ENCODE data around the gene HNF1A. TPM values are rescaled to one million over a fixed set of nuclear protein-coding genes. Genes with fewer than 3 reads are reported as not detected.
"Not testable (repeated sequence)": the region's sequence is repeated elsewhere in the genome, so short reads cannot be mapped to it uniquely, and the experiment has no call there.

Gene HNF1A
- not detected for total RNA-seq

- ChIA-PET POLR2A (no interaction called here), CTCF (no interaction called here)
These were observed at the start of gene HNF1A for GRCh38 chr12:120978296-120979219. Gene HNF1A (plus strand): TSS chr12:120978543. CDS start chr12:120978769, 226 bp downstream.

- ChIA-PET POLR2A (no interaction called here), CTCF (no interaction called here)
These were observed 49.3 kb upstream of the HNF1A start for GRCh38 chr12:120928864-120929652.

GRCh38 chr12:120930032-120930431, 48.3 kb upstream of the HNF1A start:
- ChIA-PET CTCF (no interaction called here), POLR2A (no interaction called here)

- ChIA-PET POLR2A (no interaction called here), CTCF (no interaction called here)
These were observed 46.3 kb upstream of the HNF1A start for GRCh38 chr12:120932058-120932457.

- ChIA-PET POLR2A (no interaction called here), CTCF (interaction anchor here (0.7 kb wide), 1 partner anchor 123 kb away, joined by 3 read pairs; no protein-coding TSS in a partner anchor)
These were observed 45.3 kb upstream of the HNF1A start for GRCh38 chr12:120932956-120933526.

GRCh38 chr12:120933786-120934185, 44.6 kb upstream of the HNF1A start:
- CTCF ChIA-PET: no interaction called here
- POLR2A ChIA-PET: no interaction called here

GRCh38 chr12:120936197-120936596, 42.1 kb upstream of the HNF1A start:
- CTCF ChIA-PET: interaction anchor here (0.6 to 0.7 kb wide), 3 partner anchors 48 to 1715 kb away, joined by 3 to 4 read pairs (median 3); no protein-coding TSS in a partner anchor
- POLR2A ChIA-PET: no interaction called here

- ChIA-PET CTCF (interaction anchor here (0.8 to 2.3 kb wide), 2 partner anchors 33 to 34 kb away, joined by 3 to 10 read pairs; partner anchors contain the start of gene SPPL3), POLR2A (no interaction called here)
These were observed 39.8 kb upstream of the HNF1A start for GRCh38 chr12:120938496-120938895.

- ChIA-PET CTCF (interaction anchor here (0.8 to 2.3 kb wide), 2 partner anchors 32 to 66 kb away, joined by 3 to 10 read pairs; no protein-coding TSS in a partner anchor), POLR2A (no interaction called here)
These were observed 38.8 kb upstream of the HNF1A start for GRCh38 chr12:120939523-120939922.

GRCh38 chr12:120940006-120940405, 38.3 kb upstream of the HNF1A start:
- ChIA-PET CTCF (interaction anchor here (0.7 to 2.3 kb wide), 2 partner anchors 13 to 32 kb away, joined by 3 to 10 read pairs; no protein-coding TSS in a partner anchor), POLR2A (no interaction called here)

- ChIA-PET CTCF (interaction anchor here (0.7 kb wide), 1 partner anchor 13 kb away, joined by 3 read pairs; no protein-coding TSS in a partner anchor), POLR2A (no interaction called here)
These were observed 37.5 kb upstream of the HNF1A start for GRCh38 chr12:120940799-120941198.

- CTCF ChIA-PET: interaction anchor here (1.0 kb wide), 1 partner anchor 295 kb away, joined by 3 read pairs; no protein-coding TSS in a partner anchor
These were observed 36.9 kb upstream of the HNF1A start for GRCh38 chr12:120941412-120941811.

GRCh38 chr12:120941846-120942405, 36.4 kb upstream of the HNF1A start:
- ChIA-PET POLR2A (no interaction called here), CTCF (interaction anchor here (1.0 kb wide), 1 partner anchor 295 kb away, joined by 3 read pairs; no protein-coding TSS in a partner anchor)

More at GRCh38 chr12:120941412-120941811, 36.9 kb upstream of the HNF1A start:
- POLR2A ChIA-PET: no interaction called here

- ChIA-PET CTCF (interaction anchor here (0.6 to 1.5 kb wide), 4 partner anchors 13 to 139 kb away, joined by 3 to 10 read pairs (median 5); no protein-coding TSS in a partner anchor), POLR2A (no interaction called here)
These were observed 34.9 kb upstream of the HNF1A start for GRCh38 chr12:120943482-120943881.

- CTCF ChIA-PET: interaction anchor here (0.7 to 1.5 kb wide), 4 partner anchors 15 to 162 kb away, joined by 3 to 10 read pairs (median 3); no protein-coding TSS in a partner anchor
- POLR2A ChIA-PET: no interaction called here
These were observed 33.6 kb upstream of the HNF1A start for GRCh38 chr12:120944645-120945217.

- CTCF ChIA-PET: interaction anchor here (0.7 kb wide), 3 partner anchors 14 to 161 kb away, joined by 3 read pairs; no protein-coding TSS in a partner anchor
- POLR2A ChIA-PET: not testable (repeated sequence)
These were observed 32.8 kb upstream of the HNF1A start for GRCh38 chr12:120945516-120945915.

GRCh38 chr12:120950260-120950799, 28.0 kb upstream of the HNF1A start:
- CTCF ChIA-PET, POLR2A ChIA-PET: not testable (repeated sequence)

- ChIA-PET CTCF (no interaction called here), POLR2A (no interaction called here)
These were observed 27.5 kb upstream of the HNF1A start for GRCh38 chr12:120950807-120951206.

- ChIA-PET CTCF (interaction anchor here (1.1 kb wide), 1 partner anchor 17 kb away, joined by 3 read pairs; no protein-coding TSS in a partner anchor), POLR2A (no interaction called here)
These were observed 23.1 kb upstream of the HNF1A start for GRCh38 chr12:120955232-120955631.
